Measurements from ENCODE around the gene CREB3L4.
"Not testable (repeated sequence)": the region's sequence is repeated elsewhere in the genome, so short reads cannot be mapped to it uniquely, and the experiment has no call there.

The CREB3L4 gene

GRCh38 chr1:153990468-153991150 is 22.9 kb downstream of the CREB3L4 start, which contains the start of gene RPS27:
Gene RPS27 (plus strand): TSS chr1:153990762. CDS start chr1:153990797, 35 bp downstream.
- peak; percentile 73 for DNase-seq

GRCh38 chr1:153991151-153991630 is 23.5 kb downstream of the CREB3L4 start:
- no peak for DNase-seq

GRCh38 chr1:153991806-153992205 is 24.1 kb downstream of the CREB3L4 start:
- DNase-seq: no peak

- no peak for DNase-seq
Observed at GRCh38 chr1:153995202-153995601, 27.5 kb downstream of the CREB3L4 start.

- no peak for DNase-seq
Observed at GRCh38 chr1:153995640-153996039, 27.9 kb downstream of the CREB3L4 start.

GRCh38 chr1:153996882-153997281 is 29.2 kb downstream of the CREB3L4 start:
- not testable (repeated sequence) for DNase-seq

GRCh38 chr1:154000420-154000819 is 32.7 kb downstream of the CREB3L4 start:
- no peak for DNase-seq

GRCh38 chr1:154006136-154006535 is 38.4 kb downstream of the CREB3L4 start:
- DNase-seq: no peak

GRCh38 chr1:154012129-154012528 is 44.4 kb downstream of the CREB3L4 start:
- DNase-seq: no peak

- not testable (repeated sequence) for DNase-seq
Observed at GRCh38 chr1:154012543-154012942, 44.8 kb downstream of the CREB3L4 start.

- no peak for DNase-seq
Observed at GRCh38 chr1:154014154-154014907, 46.6 kb downstream of the CREB3L4 start.

- no peak for DNase-seq
Observed at GRCh38 chr1:154019269-154019668, 51.6 kb downstream of the CREB3L4 start.

GRCh38 chr1:154019940-154020339 is 52.2 kb downstream of the CREB3L4 start:
- no peak for DNase-seq

Data from stimulated activated CD4-positive, alpha-beta T cell treated with anti-CD3 and anti-CD28 coated beads, Interleukin-12 subunit alpha, Interleukin-12 subunit beta, amount 100 ng/mL, for 4 hours (primary cell).